LHCN-M2 (cell line): ENCODE measurements around the gene NHLRC1. TPM values are rescaled to one million over a fixed set of nuclear protein-coding genes. Genes with fewer than 3 reads are reported as not detected.

Experiments
- DNase-seq: peaks from one replicate; pipeline ENCODE4 v3.0.0-alpha.2; 2012; ENCODE audit warnings: low read depth
- total RNA-seq: library from RNA; depleted of rRNA; stranded (reverse); fragments of >200 nt; gene quantifications from 2 replicates; pipeline ENCODE4 v1.2.3, GENCODE V29; 2014

NHLRC1 gene
- total RNA-seq, 1 experiment from 2014 or later = 1.5 TPM

- DNase-seq = no peak
Observed at GRCh38 chr6:18139935-18140621, 17.6 kb upstream of the NHLRC1 start.

- no peak for DNase-seq
Observed at GRCh38 chr6:18138906-18139305, 16.4 kb upstream of the NHLRC1 start.

- no peak for DNase-seq
Observed at GRCh38 chr6:18136260-18136659, 13.8 kb upstream of the NHLRC1 start.

- no peak for DNase-seq
Observed at GRCh38 chr6:18135171-18135570, 12.7 kb upstream of the NHLRC1 start.

GRCh38 chr6:18132346-18132745 is 9.9 kb upstream of the NHLRC1 start:
- no peak for DNase-seq

- no peak for DNase-seq
Observed at GRCh38 chr6:18126121-18126520, 3.6 kb upstream of the NHLRC1 start.

- DNase-seq = no peak
Observed at GRCh38 chr6:18121580-18122127, 823 bp downstream of the NHLRC1 start.

- DNase-seq = no peak
Observed at GRCh38 chr6:18119236-18119635, 3.2 kb downstream of the NHLRC1 start.

- DNase-seq = no peak
Observed at GRCh38 chr6:18118330-18118729, 4.1 kb downstream of the NHLRC1 start.

GRCh38 chr6:18117136-18117535 is 5.3 kb downstream of the NHLRC1 start:
- no peak for DNase-seq

GRCh38 chr6:18115356-18115755 is 7.1 kb downstream of the NHLRC1 start:
- DNase-seq = peak; percentile 69

GRCh38 chr6:18110162-18110561 is 12.3 kb downstream of the NHLRC1 start:
- peak; percentile 41 for DNase-seq

GRCh38 chr6:18107061-18107460 is 15.4 kb downstream of the NHLRC1 start:
- no peak for DNase-seq

- DNase-seq = no peak
Observed at GRCh38 chr6:18102783-18103509, 19.5 kb downstream of the NHLRC1 start.

GRCh38 chr6:18101873-18102272 is 20.6 kb downstream of the NHLRC1 start:
- no peak for DNase-seq

GRCh38 chr6:18101271-18101670 is 21.2 kb downstream of the NHLRC1 start:
- DNase-seq = peak; percentile 46

GRCh38 chr6:18100296-18100695 is 22.2 kb downstream of the NHLRC1 start:
- no peak for DNase-seq

GRCh38 chr6:18099511-18099910 is 23.0 kb downstream of the NHLRC1 start:
- DNase-seq = no peak

- no peak for DNase-seq
Observed at GRCh38 chr6:18096423-18096822, 26.1 kb downstream of the NHLRC1 start.

GRCh38 chr6:18091382-18091781 is 31.1 kb downstream of the NHLRC1 start:
- DNase-seq = no peak

GRCh38 chr6:18090349-18090786 is 32.1 kb downstream of the NHLRC1 start:
- no peak for DNase-seq

GRCh38 chr6:18088419-18089296 is 33.8 kb downstream of the NHLRC1 start:
- DNase-seq = no peak
